Activated CD4-positive, alpha-beta T cell treated with anti-CD3 and anti-CD28 coated beads, Interleukin-2, amount 50 U/mL, for 16 hours (primary cell): ENCODE results near the gene NRGN.

Source experiments
- DNase-seq: peaks from one replicate; pipeline ENCODE4 v3.0.0-alpha.2; 2020

The NRGN gene

DNA sequence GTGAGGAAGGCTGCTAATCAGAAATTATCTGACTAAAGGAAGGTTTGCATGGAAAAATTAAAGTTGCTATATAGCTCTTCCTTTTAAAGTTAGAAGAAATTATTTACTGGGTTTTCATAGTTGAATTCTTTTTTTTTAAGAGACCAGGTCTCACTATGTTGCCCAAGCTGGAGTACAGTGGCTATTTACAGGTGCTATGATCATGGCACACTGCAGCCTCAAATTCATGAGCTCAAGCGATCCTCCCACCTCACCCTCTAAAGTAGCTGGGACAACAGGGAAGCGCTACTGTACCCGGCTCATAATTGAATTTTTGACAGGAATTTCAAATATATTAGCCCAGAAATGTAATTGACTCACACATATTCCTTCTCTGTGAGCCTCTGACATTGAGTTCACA, 56.6 kb downstream of the NRGN start:
- no peak for DNase-seq
